ENCODE measurements around the gene ANP32B. TPM values are rescaled to one million over a fixed set of nuclear protein-coding genes. Genes with fewer than 3 reads are reported as not detected.
A peak's percentile ranks its signal among the peaks of the same experiment; 100 is the strongest.
"Not testable (repeated sequence)": the region's sequence is repeated elsewhere in the genome, so short reads cannot be mapped to it uniquely, and the experiment has no call there.

The ANP32B gene
- total RNA-seq, 1 donor from 2014 or later, result 156 TPM

DNA sequence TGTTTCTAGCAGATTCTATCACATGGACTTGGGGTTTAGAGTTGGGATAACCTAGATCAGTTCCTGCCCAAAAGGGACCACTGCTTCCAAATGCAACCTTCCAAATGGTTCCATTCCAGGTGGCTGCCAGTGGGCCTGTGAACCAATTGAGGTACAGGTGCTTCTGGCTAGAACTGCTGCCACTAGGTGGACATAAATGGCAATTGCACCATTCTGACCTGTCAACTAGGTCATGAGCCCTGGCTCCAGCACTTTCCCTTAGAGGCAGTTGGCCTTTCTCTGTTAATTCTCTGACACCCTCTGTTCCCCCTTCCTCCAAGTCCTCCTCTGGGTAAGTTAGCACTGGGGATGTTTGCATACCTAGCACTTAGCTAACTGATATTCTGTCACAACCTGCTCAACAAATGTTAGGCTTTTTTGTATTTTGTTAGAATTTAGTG lies 28.6 kb upstream of the ANP32B start:
- H3K9me3 Mint-ChIP-seq, result no peaks in the 10 kb centered on the region
- H3K36me3 Mint-ChIP-seq, result no peaks in the 10 kb centered on the region
- H3K4me3 Mint-ChIP-seq, result no peak overlapping the region
- no peak for DNase-seq (ENCODE audit: extremely low spot score, unreplicated experiment)
- no peak overlapping the region for H3K27ac Mint-ChIP-seq
- TF ChIP-seq, protein P1, sequence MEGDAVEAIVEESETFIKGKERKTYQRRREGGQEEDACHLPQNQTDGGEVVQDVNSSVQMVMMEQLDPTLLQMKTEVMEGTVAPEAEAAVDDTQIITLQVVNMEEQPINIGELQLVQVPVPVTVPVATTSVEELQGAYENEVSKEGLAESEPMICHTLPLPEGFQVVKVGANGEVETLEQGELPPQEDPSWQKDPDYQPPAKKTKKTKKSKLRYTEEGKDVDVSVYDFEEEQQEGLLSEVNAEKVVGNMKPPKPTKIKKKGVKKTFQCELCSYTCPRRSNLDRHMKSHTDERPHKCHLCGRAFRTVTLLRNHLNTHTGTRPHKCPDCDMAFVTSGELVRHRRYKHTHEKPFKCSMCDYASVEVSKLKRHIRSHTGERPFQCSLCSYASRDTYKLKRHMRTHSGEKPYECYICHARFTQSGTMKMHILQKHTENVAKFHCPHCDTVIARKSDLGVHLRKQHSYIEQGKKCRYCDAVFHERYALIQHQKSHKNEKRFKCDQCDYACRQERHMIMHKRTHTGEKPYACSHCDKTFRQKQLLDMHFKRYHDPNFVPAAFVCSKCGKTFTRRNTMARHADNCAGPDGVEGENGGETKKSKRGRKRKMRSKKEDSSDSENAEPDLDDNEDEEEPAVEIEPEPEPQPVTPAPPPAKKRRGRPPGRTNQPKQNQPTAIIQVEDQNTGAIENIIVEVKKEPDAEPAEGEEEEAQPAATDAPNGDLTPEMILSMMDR (conservative IDR thresholded peaks at IDR 0.05), result peak; percentile 68
- peaks cover 25% of the 10 kb centered on the region for H3K27me3 Mint-ChIP-seq
- H3K4me1 Mint-ChIP-seq (ENCODE audit: unreplicated experiment), result no peaks in the 10 kb centered on the region

DNA sequence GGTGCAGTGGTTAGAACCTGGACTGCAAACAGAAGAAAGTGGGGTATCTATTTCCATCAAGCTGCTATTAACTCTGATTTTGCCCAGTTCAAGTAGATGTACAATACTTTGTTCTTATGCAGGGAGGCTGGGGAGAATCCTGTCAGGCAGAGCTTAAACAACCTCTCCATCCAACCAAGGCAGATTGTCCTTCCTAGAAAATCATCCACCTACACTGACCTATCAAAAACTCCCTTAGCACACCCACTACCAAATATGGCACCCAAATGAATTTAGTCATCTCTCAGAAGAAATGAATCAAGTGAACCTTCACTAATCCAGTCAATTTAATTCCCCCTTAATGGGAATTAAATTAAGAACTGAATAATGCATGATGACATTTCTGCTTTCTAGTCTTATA lies 26.8 kb upstream of the ANP32B start:
- Mint-ChIP-seq H3K36me3 (no peaks in the 10 kb centered on the region), H3K4me1 (ENCODE audit: unreplicated experiment) (no peaks in the 10 kb centered on the region), H3K9me3 (no peaks in the 10 kb centered on the region), H3K27me3 (peaks cover 16% of the 10 kb centered on the region), H3K27ac (no peak overlapping the region), H3K4me3 (no peak overlapping the region)
- TF ChIP-seq, protein P1 (conservative IDR thresholded peaks at IDR 0.05), result no peak
- no peak for DNase-seq (ENCODE audit: extremely low spot score, unreplicated experiment)

DNA sequence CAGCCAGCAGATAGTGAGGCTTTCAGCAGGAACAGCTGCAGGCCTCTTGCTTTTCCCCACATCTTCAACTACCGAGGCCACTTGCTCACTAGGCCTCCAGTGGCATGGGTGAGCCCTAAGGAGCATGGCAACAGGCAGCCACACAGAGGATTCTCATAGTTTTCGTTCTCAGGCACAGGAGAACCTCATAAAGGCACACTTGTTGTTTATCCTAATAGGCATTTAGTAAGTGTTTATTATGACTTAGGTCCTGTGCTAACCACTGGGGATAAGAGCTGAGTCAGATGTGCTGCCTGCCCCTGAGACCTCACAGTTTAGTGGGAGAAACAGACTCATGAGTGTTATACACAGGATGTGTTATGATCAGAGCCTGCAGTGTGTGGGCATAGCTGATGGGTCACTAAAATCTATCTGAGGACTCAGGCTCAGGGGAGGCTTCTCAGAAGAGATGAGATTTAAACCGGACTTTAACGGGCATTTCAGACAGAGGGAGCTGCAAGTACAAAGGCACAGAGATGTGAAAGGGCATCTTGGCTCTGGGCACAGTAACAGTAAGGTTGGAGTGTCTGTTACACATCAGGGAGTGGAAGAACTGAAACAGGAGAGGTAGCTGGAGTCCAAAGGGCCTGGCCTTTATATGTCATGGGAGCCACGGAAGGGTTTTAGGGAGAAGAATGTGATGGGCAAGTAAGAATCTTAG lies 24.2 kb upstream of the ANP32B start:
- Mint-ChIP-seq H3K27me3 (peaks cover 15% of the 10 kb centered on the region), H3K4me1 (ENCODE audit: unreplicated experiment) (no peaks in the 10 kb centered on the region), H3K36me3 (no peaks in the 10 kb centered on the region), H3K27ac (no peak overlapping the region), H3K9me3 (no peaks in the 10 kb centered on the region), H3K4me3 (no peak overlapping the region)
- TF ChIP-seq, protein P1 (conservative IDR thresholded peaks at IDR 0.05), result no peak
- DNase-seq (ENCODE audit: extremely low spot score, unreplicated experiment), result no peak

DNA sequence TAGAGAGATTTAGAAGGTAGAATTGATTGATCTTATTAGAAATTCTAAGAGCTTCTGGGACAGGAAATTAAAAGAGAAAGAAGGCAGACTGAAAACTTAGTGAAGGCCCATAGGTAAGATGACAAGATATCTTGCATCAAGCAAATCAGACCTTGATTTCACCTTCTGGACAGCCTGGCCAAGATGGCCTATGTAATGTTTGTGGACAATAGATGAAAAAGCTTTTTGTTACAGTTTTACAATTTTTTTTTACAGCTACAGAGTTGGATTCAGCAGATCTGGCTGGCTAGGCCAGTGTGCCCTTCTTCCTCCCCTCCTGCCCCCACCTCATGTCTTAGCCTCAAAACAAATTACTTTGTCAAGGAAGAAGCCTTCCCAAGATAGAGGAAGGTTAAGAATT lies 23.6 kb upstream of the ANP32B start:
- peaks cover 14% of the 10 kb centered on the region for H3K27me3 Mint-ChIP-seq
- no peak overlapping the region for H3K27ac Mint-ChIP-seq
- no peak overlapping the region for H3K4me3 Mint-ChIP-seq
- TF ChIP-seq, protein P1 (conservative IDR thresholded peaks at IDR 0.05), result no peak
- H3K36me3 Mint-ChIP-seq, result no peaks in the 10 kb centered on the region
- no peaks in the 10 kb centered on the region for H3K9me3 Mint-ChIP-seq
- DNase-seq (ENCODE audit: extremely low spot score, unreplicated experiment), result no peak
- no peaks in the 10 kb centered on the region for H3K4me1 Mint-ChIP-seq (ENCODE audit: unreplicated experiment)

DNA sequence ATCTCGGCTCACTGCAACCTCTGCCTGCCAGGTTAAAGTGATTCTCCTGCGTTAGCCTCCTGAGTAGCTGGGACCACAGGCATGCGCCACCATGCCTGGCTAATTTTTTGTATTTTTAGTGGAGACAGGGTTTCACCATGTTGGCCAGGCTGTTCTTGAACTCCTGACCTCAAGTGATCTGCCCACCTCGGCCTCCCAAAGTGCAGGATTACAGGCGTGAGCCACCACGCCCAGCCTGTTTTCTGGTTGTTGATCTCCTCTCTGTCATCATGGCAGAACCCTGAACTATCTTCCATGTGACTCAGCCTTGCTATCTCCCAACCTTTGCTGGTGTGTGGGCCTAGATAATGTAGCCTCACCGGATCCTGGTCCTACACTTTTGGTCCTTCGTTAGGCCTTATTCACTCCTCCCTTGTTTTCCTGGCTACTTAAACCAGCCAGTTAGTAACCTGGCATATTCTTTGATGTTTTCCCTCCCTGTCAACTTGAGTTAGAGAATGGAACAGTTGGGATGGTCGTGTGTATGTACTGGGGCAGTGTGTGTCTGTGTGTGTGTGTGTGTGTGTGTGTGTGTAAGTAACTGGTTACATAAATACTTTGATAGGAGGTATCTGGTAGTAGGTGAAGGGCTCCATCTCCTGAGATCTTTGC lies 22.3 kb upstream of the ANP32B start:
- not testable (repeated sequence) for H3K9me3 Mint-ChIP-seq; H3K36me3 Mint-ChIP-seq; H3K4me1 Mint-ChIP-seq (ENCODE audit: unreplicated experiment); DNase-seq (ENCODE audit: extremely low spot score, unreplicated experiment); H3K27ac Mint-ChIP-seq; H3K4me3 Mint-ChIP-seq
- peaks cover 14% of the 10 kb centered on the region for H3K27me3 Mint-ChIP-seq

DNA sequence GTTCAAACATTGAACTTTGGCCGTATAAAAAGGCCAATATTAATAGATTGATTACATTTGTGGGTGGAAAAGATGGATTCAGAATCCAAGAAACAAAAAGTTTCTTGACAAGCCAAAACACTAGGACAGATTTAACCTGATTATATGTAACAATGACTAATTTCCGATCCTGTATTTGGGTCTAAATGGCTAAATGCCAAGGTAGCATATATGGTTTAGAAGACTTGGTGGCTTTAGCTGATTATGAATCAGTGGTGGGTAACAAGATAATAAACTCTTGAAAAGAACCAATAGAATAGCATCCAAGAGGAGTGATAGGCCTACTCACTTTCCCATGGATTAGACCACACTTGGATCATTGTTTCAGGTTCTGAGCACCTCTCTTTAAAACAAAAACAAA lies 21.8 kb upstream of the ANP32B start:
- no peaks in the 10 kb centered on the region for H3K36me3 Mint-ChIP-seq
- H3K9me3 Mint-ChIP-seq, result no peaks in the 10 kb centered on the region
- no peak overlapping the region for H3K27ac Mint-ChIP-seq
- H3K27me3 Mint-ChIP-seq, result peaks cover 16% of the 10 kb centered on the region
- DNase-seq (ENCODE audit: extremely low spot score, unreplicated experiment), result no peak
- H3K4me1 Mint-ChIP-seq (ENCODE audit: unreplicated experiment), result no peaks in the 10 kb centered on the region
- H3K4me3 Mint-ChIP-seq, result no peak overlapping the region
- TF ChIP-seq, protein P1 (conservative IDR thresholded peaks at IDR 0.05), result no peak

All from type B pancreatic cell (in vitro differentiated cells).